GM18498 (cell line): ENCODE results near the gene RTKN2.

Experiments used
- ATAC-seq: cut with Tn5 transposase; IDR thresholded peaks from one replicate; pipeline ENCODE4 v1.9.1; 2021; ENCODE audit warnings: mild to moderate bottlenecking, moderate library complexity; ENCODE audit not compliant: unreplicated experiment

RTKN2 gene

GRCh38 chr10:62180677-62181076 is 88.0 kb downstream of the RTKN2 start:
- ATAC-seq: no peak

DNA sequence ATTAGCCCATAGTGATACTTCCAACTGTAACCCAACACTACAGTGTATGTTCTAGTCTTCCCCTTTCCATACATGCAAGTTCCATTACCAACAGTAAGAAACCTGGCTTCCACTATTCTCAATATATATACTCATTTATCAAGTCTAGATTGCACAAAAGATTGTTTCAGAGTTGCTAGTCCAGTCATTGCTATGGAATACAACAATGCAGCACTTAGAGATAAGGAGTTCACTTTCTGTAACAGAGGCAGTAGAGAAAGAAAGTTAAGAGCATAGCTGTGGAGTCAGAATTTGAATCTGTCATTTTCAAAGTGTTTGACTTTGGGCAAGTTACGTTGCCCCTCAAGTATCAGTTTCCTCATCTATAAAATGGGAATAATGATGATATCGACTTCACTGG is 90.1 kb downstream of the RTKN2 start:
- ATAC-seq: no peak

GRCh38 chr10:62177111-62177510 is 91.5 kb downstream of the RTKN2 start:
- no peak for ATAC-seq

GRCh38 chr10:62175251-62175650 is 93.4 kb downstream of the RTKN2 start:
- ATAC-seq: no peak

GRCh38 chr10:62172465-62172864 is 96.2 kb downstream of the RTKN2 start:
- no peak for ATAC-seq

- ATAC-seq: no peak
These were observed 96.9 kb downstream of the RTKN2 start for GRCh38 chr10:62171791-62172190.

DNA sequence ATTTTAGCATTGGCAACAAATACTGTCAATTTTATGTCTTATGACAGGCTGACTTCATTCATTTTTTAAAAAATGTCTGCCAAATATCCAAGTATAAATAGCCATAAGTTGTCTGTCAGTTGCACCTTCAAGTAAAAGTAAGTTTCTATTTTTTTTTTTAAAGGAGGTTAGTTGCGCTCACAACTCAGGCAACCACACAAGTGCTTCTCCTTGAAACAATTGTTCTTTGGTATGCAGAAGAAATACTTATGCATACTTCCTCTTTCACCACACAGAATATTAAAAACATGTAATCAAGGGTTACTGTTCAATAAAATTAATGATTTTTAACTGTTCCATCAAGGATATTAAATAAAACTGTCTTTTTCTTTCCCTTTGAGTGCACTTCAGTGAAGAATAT is 97.9 kb downstream of the RTKN2 start:
- no peak for ATAC-seq

- peak; percentile 98 for ATAC-seq
These were observed 102.1 kb downstream of the RTKN2 start for GRCh38 chr10:62166331-62167131.

DNA sequence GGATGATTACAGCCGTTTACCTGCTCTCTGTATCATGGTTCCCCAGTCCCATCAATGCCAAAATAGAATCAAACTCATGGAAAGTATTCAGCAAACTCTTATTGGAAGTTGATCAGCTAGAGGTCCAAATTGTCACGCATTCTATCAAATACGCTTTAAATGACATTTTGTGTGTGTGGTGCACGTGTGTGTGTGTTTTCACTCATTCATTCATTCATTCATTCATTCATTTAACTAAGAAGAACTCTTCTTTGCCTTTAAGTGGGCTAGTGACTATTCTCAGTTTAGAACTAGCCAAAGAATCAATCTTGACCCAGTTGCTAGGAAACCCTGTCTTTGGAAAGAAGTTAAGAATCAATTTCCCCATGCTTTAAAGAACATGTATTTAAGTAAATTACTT is 102.8 kb downstream of the RTKN2 start:
- ATAC-seq: no peak

- ATAC-seq: no peak
These were observed 105.6 kb downstream of the RTKN2 start for GRCh38 chr10:62163024-62163423.

GRCh38 chr10:62162261-62162981 is 106.2 kb downstream of the RTKN2 start:
- ATAC-seq: no peak

DNA sequence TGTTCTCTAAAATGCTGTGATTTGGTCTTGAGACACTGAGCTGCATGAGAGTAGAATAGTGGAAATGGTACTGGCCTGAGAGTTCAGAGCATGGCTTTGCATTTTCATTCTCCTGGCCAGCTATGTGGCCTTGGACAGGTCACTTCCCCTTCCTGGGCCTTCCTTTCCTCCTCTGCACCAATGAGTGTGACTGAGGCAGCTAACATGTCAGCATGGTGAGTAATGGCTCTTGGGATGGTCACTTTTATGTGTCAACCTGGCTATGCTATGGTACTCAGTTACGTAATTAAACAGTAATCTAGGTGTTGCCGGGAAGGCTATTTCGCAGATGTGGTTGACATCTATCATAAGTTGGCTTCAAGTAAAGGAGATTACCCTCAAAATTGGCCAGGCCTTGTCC is 109.3 kb downstream of the RTKN2 start:
- no peak for ATAC-seq

- ATAC-seq: no peak
These were observed 111.0 kb downstream of the RTKN2 start for GRCh38 chr10:62157601-62158000.

- ATAC-seq: no peak
These were observed 113.5 kb downstream of the RTKN2 start for GRCh38 chr10:62155054-62155680.

- ATAC-seq: no peak
These were observed 114.4 kb downstream of the RTKN2 start for GRCh38 chr10:62154231-62154630.

GRCh38 chr10:62153191-62153590 is 115.5 kb downstream of the RTKN2 start:
- ATAC-seq: no peak

GRCh38 chr10:62149621-62150020 is 119.0 kb downstream of the RTKN2 start:
- no peak for ATAC-seq

- ATAC-seq: no peak
These were observed 120.5 kb downstream of the RTKN2 start for GRCh38 chr10:62148155-62148554.

GRCh38 chr10:62147425-62147824 is 121.2 kb downstream of the RTKN2 start:
- no peak for ATAC-seq

- no peak for ATAC-seq
These were observed 131.7 kb downstream of the RTKN2 start for GRCh38 chr10:62136931-62137330.

DNA sequence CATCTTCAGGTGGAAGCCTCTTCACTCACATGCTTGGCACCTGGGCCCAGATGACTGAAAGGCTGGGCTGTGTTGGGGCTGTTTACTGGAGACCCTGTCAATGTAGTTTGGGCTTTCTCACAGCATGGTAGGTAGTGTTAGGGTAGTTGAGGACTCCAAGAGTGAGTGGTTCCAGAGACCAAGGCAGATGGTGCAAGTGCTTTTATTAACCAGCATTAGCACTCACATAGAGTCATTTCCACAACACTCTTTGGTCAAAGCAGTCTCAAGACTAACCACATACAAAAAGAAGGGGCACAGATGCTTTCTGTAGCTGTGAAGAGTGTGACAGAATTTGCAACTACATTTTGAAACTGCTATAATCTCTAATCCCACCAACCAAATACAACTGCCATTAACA is 135.0 kb downstream of the RTKN2 start:
- ATAC-seq: peak; percentile 95
